Neural progenitor cell (in vitro differentiated cells): Measurements from ENCODE around the gene WFIKKN1.

Source experiments
- CTCF ChIP-seq: fragments of 200-600 bp; sonication (generic); IDR thresholded peaks from 2 replicates; pipeline ENCODE4 v1.5.1; 2017; ENCODE audit warnings: antibody characterized with exemption, mild to moderate bottlenecking
- EZH2 ChIP-seq: fragments of 200-600 bp; sonication (generic); IDR thresholded peaks from 2 replicates; pipeline ENCODE4 v1.6.1; 2017; ENCODE audit warnings: antibody characterized with exemption, mild to moderate bottlenecking, moderate library complexity

GRCh38 chr16:598823-599739 is 31.7 kb upstream of the WFIKKN1 start:
- no peak for TF ChIP-seq CTCF
- TF ChIP-seq EZH2: no peak
